GM19463 (cell line): Measurements from ENCODE around the gene ACIN1.
"Not testable (repeated sequence)": the region's sequence is repeated elsewhere in the genome, so short reads cannot be mapped to it uniquely, and the experiment has no call there.

ENCODE experiments used
- ATAC-seq: cut with Tn5 transposase; IDR thresholded peaks from one replicate; pipeline ENCODE4 v1.9.1; 2021; ENCODE audit warnings: mild to moderate bottlenecking, moderate library complexity; ENCODE audit not compliant: unreplicated experiment

ACIN1 gene

GRCh38 chr14:23123419-23123818 is 28.5 kb upstream of the ACIN1 start:
- no peak for ATAC-seq

- no peak for ATAC-seq
Observed at GRCh38 chr14:23122086-23122485, 27.1 kb upstream of the ACIN1 start.

- peak; percentile 49 for ATAC-seq
Observed at GRCh38 chr14:23121361-23121771, 26.4 kb upstream of the ACIN1 start.

- peak; percentile 80 for ATAC-seq
Observed at GRCh38 chr14:23120541-23121251, 25.8 kb upstream of the ACIN1 start.

- no peak for ATAC-seq
Observed at GRCh38 chr14:23119363-23120327, 24.7 kb upstream of the ACIN1 start.

GRCh38 chr14:23118506-23119362 is 23.8 kb upstream of the ACIN1 start, which contains the start of gene CEBPE:
CEBPE (minus strand) TSS chr14:23119255; CDS start chr14:23119091, 164 bp downstream.
- ATAC-seq: no peak

- no peak for ATAC-seq
Observed at GRCh38 chr14:23117371-23118020, 22.6 kb upstream of the ACIN1 start.

- no peak for ATAC-seq
Observed at GRCh38 chr14:23115918-23116317, 21.0 kb upstream of the ACIN1 start.

- no peak for ATAC-seq
Observed at GRCh38 chr14:23115039-23115731, 20.2 kb upstream of the ACIN1 start.

GRCh38 chr14:23114669-23115038 is 19.7 kb upstream of the ACIN1 start:
- no peak for ATAC-seq

GRCh38 chr14:23114120-23114458 is 19.2 kb upstream of the ACIN1 start:
- no peak for ATAC-seq

GRCh38 chr14:23113431-23114119 is 18.6 kb upstream of the ACIN1 start:
- no peak for ATAC-seq

- no peak for ATAC-seq
Observed at GRCh38 chr14:23112359-23113178, 17.6 kb upstream of the ACIN1 start.

- ATAC-seq: no peak
Observed at GRCh38 chr14:23110579-23111365, 15.8 kb upstream of the ACIN1 start.

- ATAC-seq: no peak
Observed at GRCh38 chr14:23109769-23110168, 14.8 kb upstream of the ACIN1 start.

- ATAC-seq: not testable (repeated sequence)
Observed at GRCh38 chr14:23108169-23108568, 13.2 kb upstream of the ACIN1 start.

GRCh38 chr14:23107620-23108019 is 12.7 kb upstream of the ACIN1 start:
- ATAC-seq: not testable (repeated sequence)

- no peak for ATAC-seq
Observed at GRCh38 chr14:23106747-23107045, 11.8 kb upstream of the ACIN1 start.
